GM23248 (cell line): ENCODE results near the gene MACC1.

Experiments
- EZH2 ChIP-seq: fragments of 200-600 bp; sonication (generic); IDR thresholded peaks from 2 replicates; pipeline ENCODE4 v1.6.1; 2018; ENCODE audit warnings: antibody characterized with exemption, mild to moderate bottlenecking; ENCODE audit not compliant: insufficient read depth, poor library complexity, severe bottlenecking
- EZH2phosphoT487 ChIP-seq: fragments of 200-600 bp; sonication (generic); IDR thresholded peaks from 2 replicates; pipeline ENCODE4 v1.6.1; 2018; ENCODE audit warnings: antibody characterized with exemption, moderate library complexity, mild to moderate bottlenecking, low read depth; ENCODE audit not compliant: insufficient read depth

- TF ChIP-seq EZH2 (no peak), EZH2phosphoT487 (no peak)
Measured at GRCh38 chr7:20264623-20265022, 47.4 kb upstream of the MACC1 start.
